GM12878 (cell line): Measurements from ENCODE around the gene GALNT16. TPM values are rescaled to one million over a fixed set of nuclear protein-coding genes. Genes with fewer than 3 reads are reported as not detected.

Experiments used
- ATAC-seq: fragments of 200-7000 bp; cut with Tn5 transposase; 3 replicates; pipeline ENCODE4 v1.9.1; 2020; ENCODE audit warnings: mild to moderate bottlenecking, moderate library complexity
- BruUV-seq: library from RNA; stranded (reverse); fragments of 400-500 nt; replicated peaks from 2 replicates; lab custom pipeline; 2021; lab: Mats Ljungman, UMichigan
- CTCF ChIA-PET: fragments of 300-600 bp; sonication (Branson Sonifier 250); formaldehyde crosslinking; extraction: SDS; loops from one replicate; lab custom pipeline; 2021; ENCODE audit warnings: inconsistent platforms; lab: Yijun Ruan, JAX
- POLR2A ChIA-PET: fragments of 350-600 bp; formaldehyde crosslinking; extraction: SDS; loops from one replicate; lab custom pipeline; 2021; ENCODE audit warnings: inconsistent platforms; lab: Charles Lee
- RAD21 ChIA-PET: fragments of 300-600 bp; sonication (Branson Sonifier 250); formaldehyde crosslinking; loops from one replicate; lab custom pipeline; 2023; ENCODE audit warnings: antibody characterized with exemption; ENCODE audit not compliant: unreplicated experiment; lab: Charles Lee
- SMC1A ChIA-PET: fragments of 300-600 bp; sonication (Branson Sonifier 250); formaldehyde crosslinking; loops from one replicate; lab custom pipeline; 2023; ENCODE audit not compliant: unreplicated experiment, uncharacterized antibody; lab: Charles Lee
- DNase-seq: peaks from one replicate; pipeline ENCODE4 v3.0.0-alpha.2; 2011; ENCODE audit warnings: low read depth, low spot score
- FAIRE-seq: peaks from 3 replicates; lab custom pipeline; 2011; peaks lifted over from hg19 to GRCh38; lab: Jason Lieb, UNC
- H2AFZ ChIP-seq: 2 replicates; pipeline ENCODE4 v1.6.0; 2011; ENCODE audit warnings: low read depth, low read length, control low read depth; ENCODE audit not compliant: control insufficient read depth
- H3K27ac ChIP-seq: 2 replicates; pipeline ENCODE4 v1.5.1; 2011; ENCODE audit warnings: control low read depth; ENCODE audit not compliant: control insufficient read depth, insufficient read depth
- H3K27me3 ChIP-seq, 2 experiments: replicated peaks in 1 of 2; 2 replicates each; pipeline versions ENCODE4 v1.6.0 to v1.6.1; 2011; ENCODE audit warnings: low read length in 1 of 2; ENCODE audit not compliant: control insufficient read depth in 2 of 2, insufficient read depth in 2 of 2
- H3K36me3 ChIP-seq, 2 experiments: 2 replicates each; pipeline ENCODE4 v1.5.1; 2011; ENCODE audit warnings: low read length in 1 of 2; ENCODE audit not compliant: control insufficient read depth in 2 of 2, insufficient read depth in 2 of 2
- H3K4me1 ChIP-seq: 2 replicates; pipeline ENCODE4 v1.6.1; 2011; ENCODE audit warnings: mild to moderate bottlenecking, low read length, moderate library complexity, mixed read lengths; ENCODE audit not compliant: control insufficient read depth, insufficient read depth
- H3K4me2 ChIP-seq: 2 replicates; pipeline ENCODE4 v1.6.0; 2011; ENCODE audit warnings: control low read depth; ENCODE audit not compliant: control insufficient read depth, insufficient read depth
- H3K4me3 ChIP-seq: fragments of 200-600 bp; sonication (generic); 2 replicates; pipeline ENCODE4 v1.5.1; 2016
- H3K79me2 ChIP-seq: 2 replicates; pipeline ENCODE4 v1.6.0; 2011; ENCODE audit warnings: low read length; ENCODE audit not compliant: control insufficient read depth, insufficient read depth
- H3K9ac ChIP-seq: 2 replicates; pipeline ENCODE4 v1.8.0; 2011; ENCODE audit warnings: low read length, control low read depth, mixed read lengths; ENCODE audit not compliant: control insufficient read depth, insufficient read depth
- H3K9me3 ChIP-seq: replicated peaks from 3 replicates; pipeline ENCODE4 v1.5.1; 2011; ENCODE audit warnings: mild to moderate bottlenecking, low read length; ENCODE audit not compliant: control insufficient read depth, insufficient read depth
- H4K20me1 ChIP-seq: 2 replicates; pipeline ENCODE4 v1.6.0; 2011; ENCODE audit not compliant: control insufficient read depth, insufficient read depth
- CEBPZ ChIP-seq: fragments of 150-350 bp; IDR thresholded peaks from 2 replicates; pipeline ENCODE4 v1.6.1; 2016; ENCODE audit warnings: low read depth, low read length
- EGR1 ChIP-seq, 2 experiments: IDR thresholded peaks; 1 replicate in 1 of 2; 2 replicates in 1 of 2; pipeline ENCODE4 v1.6.1; 2011 to 2012; ENCODE audit warnings: low read depth in 2 of 2, low read length in 2 of 2, borderline replicate concordance in 1 of 2, mild to moderate bottlenecking in 1 of 2, moderate library complexity in 1 of 2
- GABPA ChIP-seq: IDR thresholded peaks from 2 replicates; pipeline ENCODE4 v1.6.1; 2014; ENCODE audit warnings: antibody characterized with exemption, low read depth, mild to moderate bottlenecking, inconsistent platforms
- IKZF2 ChIP-seq, 2 experiments: fragments of 450-650 bp; IDR thresholded peaks; 2 replicates each; pipeline ENCODE4 v1.6.1; 2017; ENCODE audit warnings: mild to moderate bottlenecking in 2 of 2, moderate library complexity in 2 of 2
- IRF3 ChIP-seq: fragments of 450-650 bp; IDR thresholded peaks from 2 replicates; pipeline ENCODE4 v1.6.1; 2014; ENCODE audit warnings: mild to moderate bottlenecking
- MTA2 ChIP-seq: fragments of 450-650 bp; IDR thresholded peaks from 2 replicates; pipeline ENCODE4 v1.6.1; 2016; ENCODE audit warnings: low read depth, mild to moderate bottlenecking, moderate library complexity
- NFIC ChIP-seq: IDR thresholded peaks from 2 replicates; pipeline ENCODE4 v1.6.1; 2012; ENCODE audit warnings: low read depth, mild to moderate bottlenecking, inconsistent platforms, low read length, moderate library complexity
- NR2C1 ChIP-seq: fragments of 450-650 bp; IDR thresholded peaks from 2 replicates; pipeline ENCODE4 v1.6.1; 2017; ENCODE audit warnings: antibody characterized with exemption, mild to moderate bottlenecking, moderate library complexity
- SIX5 ChIP-seq: IDR thresholded peaks from 2 replicates; pipeline ENCODE4 v1.6.1; 2011; ENCODE audit warnings: mild to moderate bottlenecking, low read depth, low read length, moderate library complexity; ENCODE audit not compliant: severe bottlenecking
- SP1 ChIP-seq: IDR thresholded peaks from one replicate; pipeline ENCODE4 v1.6.1; 2011; ENCODE audit warnings: low read depth, low read length
- STAT3 ChIP-seq: IDR thresholded peaks from 2 replicates; pipeline ENCODE4 v1.6.1; 2011; ENCODE audit warnings: low read depth, low read length, improper control_type of control experiment
- TCF12 ChIP-seq: IDR thresholded peaks from 2 replicates; pipeline ENCODE4 v1.6.1; 2011; ENCODE audit warnings: low read depth, mild to moderate bottlenecking, low read length
- ZBED1 ChIP-seq: IDR thresholded peaks from 2 replicates; pipeline ENCODE4 v1.6.1; 2016; ENCODE audit warnings: borderline replicate concordance
- ZNF24 ChIP-seq: fragments of 450-650 bp; IDR thresholded peaks from 2 replicates; pipeline ENCODE4 v1.6.1; 2017; ENCODE audit warnings: antibody characterized with exemption, mild to moderate bottlenecking
- ZNF687 ChIP-seq: fragments of 450-650 bp; IDR thresholded peaks from 2 replicates; pipeline ENCODE4 v1.6.1; 2017; ENCODE audit warnings: mild to moderate bottlenecking, moderate library complexity
- WGBS: methylation state at CpG from one replicate; pipeline ENCODE4 v1.1.6; 2016; ENCODE audit warnings: low lambda C conversion rate; ENCODE audit not compliant: insufficient replicate concordance, insufficient coverage; ENCODE audit errors: missing lambda C conversion rate; 5-methylcytosine and 5-hydroxymethylcytosine counted together
- in situ Hi-C: fragments of 300-500 bp; cut with MboI; formaldehyde crosslinking; loops from 9 replicates; pipeline ENCODE4 v1.14.3; 2018; ENCODE audit warnings: mixed read lengths
- intact Hi-C: fragments of 100-400 bp; cut with micrococcal nuclease; formaldehyde crosslinking; loops from one replicate; pipeline ENCODE4 v1.14.2; 2022; ENCODE audit not compliant: unreplicated experiment
- polyA plus RNA-seq, 11 experiments: library from polyadenylated mRNA; depleted of rRNA in 4 of 11; unstranded in 6 of 11; stranded (reverse) in 5 of 11; fragments of >200 nt; fragmentation: Nextera tagmentation in 4 of 11; fragmentation: Illumina TruSeq in 1 of 11; extraction: Ambion mirVana in 4 of 11; extraction: Trizol in 1 of 11; gene quantifications; 1 replicate in 1 of 11; 2 replicates in 10 of 11; pipeline versions ENCODE4 v1.2.1 to v1.2.3, GENCODE V29; 2011 to 2016; ENCODE audit warnings: inconsistent platforms in 2 of 11, missing spikeins in 2 of 11, low read depth in 1 of 11
- total RNA-seq, 4 experiments: library from RNA; depleted of rRNA in 3 of 4; stranded (reverse); fragments of >200 nt in 3 of 4; fragmentation: Illumina TruSeq in 1 of 4; extraction: Trizol in 1 of 4; gene quantifications; 2 replicates each; pipeline versions ENCODE4 v1.2.1 to v1.2.3, GENCODE V29; 2013 to 2021

GALNT16 gene
- total and polyA plus RNA-seq, 10 of the 15 experiments (the other 5 are each of a cell fraction or from before 2014, with no cell fraction given) = under 0.01 to 0.08 (median 0.03) TPM; not detected in 3

GRCh38 chr14:69355607-69356281, 95.8 kb downstream of the GALNT16 start:
- no peaks in the 10 kb centered on the region for H4K20me1 ChIP-seq
- H3K27me3 ChIP-seq = no peaks in the 10 kb centered on the region
- H3K4me1 ChIP-seq = peaks cover 59% of the 10 kb centered on the region
- intact Hi-C loops (loop anchor here (2.0 to 5.0 kb wide), 2 partner anchors 37 to 107 kb away; no protein-coding TSS in a partner anchor), in situ Hi-C loops (no loop called here)
- peak overlapping the region; percentile 79 for H2AFZ ChIP-seq
- no peaks in the 10 kb centered on the region for H3K9me3 ChIP-seq
- H3K27ac ChIP-seq = peak overlapping the region; percentile 99
- ChIA-PET CTCF (interaction anchor here (0.9 to 1.5 kb wide), 5 partner anchors 29 to 98 kb away, joined by 3 to 6 read pairs (median 3); partner anchors contain the start of genes ERH and SLC39A9), RAD21 (interaction anchor here (0.6 to 11.5 kb wide), 7 partner anchors 9 to 783 kb away, joined by 4 to 143 read pairs (median 6); partner anchors contain the start of genes ERH and SLC39A9), POLR2A (interaction anchor here (0.6 to 9.1 kb wide), 5 partner anchors 9 to 46 kb away, joined by 3 to 100 read pairs (median 9); partner anchors contain the start of genes ERH and SLC39A9), SMC1A (interaction anchor here (0.5 to 3.4 kb wide), 7 partner anchors 14 to 208 kb away, joined by 3 to 23 read pairs (median 5); partner anchors contain the start of genes ERH and SLC39A9)
- DNase-seq = no peak
- H3K4me3 ChIP-seq = no peak overlapping the region; the same call in 1 of the 2 replicates
- H3K79me2 ChIP-seq = no peaks in the 10 kb centered on the region
- WGBS = 43% methylated on average over 6 of the region's 6 CpGs
- ATAC-seq = peak; percentile 43
- no peaks in the 10 kb centered on the region for H3K36me3 ChIP-seq
- no TSS peak for BruUV-seq
- H3K9ac ChIP-seq = peak overlapping the region; percentile 85
- FAIRE-seq = no peak
- peak overlapping the region; percentile 97 for H3K4me2 ChIP-seq
- TF ChIP-seq NFIC = no peak
- no peak for TF ChIP-seq SP1
- no peak for TF ChIP-seq STAT3
- TF ChIP-seq GABPA = no peak
- TF ChIP-seq ZNF24 = no peak
- no peak for TF ChIP-seq ZBED1
- no peak for TF ChIP-seq SIX5
- no peak for TF ChIP-seq TCF12
- no peak for TF ChIP-seq IRF3
- TF ChIP-seq EGR1 (IDR thresholded peaks at IDR 0.05; ENCODE audit: borderline replicate concordance in 1 of 2, low read depth in 2 of 2, low read length in 2 of 2) = no peak
- no peak for TF ChIP-seq CEBPZ
- peak in 1 of 2 experiments; percentile 47; a peak in 3 of 4 replicates for TF ChIP-seq IKZF2 (IDR thresholded peaks at IDR 0.05)
- TF ChIP-seq NR2C1 = no peak
- TF ChIP-seq ZNF687 = peak; percentile 53
- 0 out of 2 replicates have a peak, but pooled peaks have one; percentile 9 for TF ChIP-seq MTA2
